ENCODE results near the gene GALNT16.

GALNT16 gene

GRCh38 chr14:69266572-69267345 is 6.8 kb downstream of the GALNT16 start:
- no peak for DNase-seq (ENCODE audit: low spot score)
- TF ChIP-seq CTCF (IDR thresholded peaks at IDR 0.05; ENCODE audit: extremely low read depth, missing control alignments), result no peak

GRCh38 chr14:69267492-69267891 is 7.5 kb downstream of the GALNT16 start:
- DNase-seq (ENCODE audit: low spot score), result no peak
- TF ChIP-seq CTCF (IDR thresholded peaks at IDR 0.05; ENCODE audit: extremely low read depth, missing control alignments), result no peak

GRCh38 chr14:69268223-69268622 is 8.3 kb downstream of the GALNT16 start:
- DNase-seq (ENCODE audit: low spot score), result no peak
- no peak for TF ChIP-seq CTCF (IDR thresholded peaks at IDR 0.05; ENCODE audit: extremely low read depth, missing control alignments)

GRCh38 chr14:69268763-69269162 is 8.8 kb downstream of the GALNT16 start:
- no peak for DNase-seq (ENCODE audit: low spot score)
- no peak for TF ChIP-seq CTCF (IDR thresholded peaks at IDR 0.05; ENCODE audit: extremely low read depth, missing control alignments)

GRCh38 chr14:69269381-69269780 is 9.4 kb downstream of the GALNT16 start:
- TF ChIP-seq CTCF (IDR thresholded peaks at IDR 0.05; ENCODE audit: extremely low read depth, missing control alignments), result no peak
- DNase-seq (ENCODE audit: low spot score), result no peak

- TF ChIP-seq CTCF (IDR thresholded peaks at IDR 0.05; ENCODE audit: extremely low read depth, missing control alignments), result no peak
- no peak for DNase-seq (ENCODE audit: low spot score)
Observed at GRCh38 chr14:69270097-69270496, 10.1 kb downstream of the GALNT16 start.

GRCh38 chr14:69270795-69271708 is 11.1 kb downstream of the GALNT16 start:
- TF ChIP-seq CTCF (IDR thresholded peaks at IDR 0.05; ENCODE audit: extremely low read depth, missing control alignments), result no peak
- DNase-seq (ENCODE audit: low spot score), result no peak
